ENCODE data around the gene CTNNA2.

CTNNA2 gene

DNA sequence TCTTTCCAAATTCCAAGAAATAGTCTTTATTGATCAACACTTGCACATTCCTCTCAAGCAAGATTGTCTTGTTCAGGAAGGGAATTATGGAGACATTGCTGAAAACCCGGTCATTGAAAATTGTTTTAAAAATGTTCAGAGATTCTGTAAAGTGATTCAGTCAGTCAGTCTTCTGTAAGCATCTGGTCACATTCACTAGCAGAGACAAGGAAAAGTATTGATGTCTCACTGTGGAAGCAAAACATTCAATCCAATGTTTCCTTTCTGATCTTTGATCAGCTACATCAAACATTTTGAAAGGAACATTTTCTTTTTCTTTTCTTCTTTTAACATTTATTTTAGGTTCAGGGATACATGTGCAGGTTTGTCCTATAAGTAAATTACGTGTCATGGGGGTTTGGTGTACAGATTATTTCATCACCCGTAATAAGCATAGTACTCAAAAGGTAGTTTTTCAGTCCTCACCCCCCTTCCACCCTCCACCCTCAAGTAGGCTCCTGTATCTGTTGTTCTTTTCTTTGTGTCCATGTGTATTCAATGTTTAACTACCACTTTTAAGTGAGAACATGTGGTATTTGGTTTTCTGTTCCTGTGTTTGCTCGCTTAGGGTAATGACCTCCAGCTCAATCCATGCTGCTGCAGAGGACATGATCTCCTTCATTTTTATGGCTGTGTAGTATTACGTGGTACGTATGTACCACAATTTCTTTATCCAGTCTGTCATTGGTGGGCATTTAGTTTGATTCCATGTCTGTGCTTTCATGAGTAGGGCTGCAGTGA lies 61.2 kb downstream of the CTNNA2 start:
- no peaks in the 10 kb centered on the region for H3K27me3 ChIP-seq (ENCODE audit: control insufficient read depth, insufficient read depth, low read length)
- no peaks in the 10 kb centered on the region for H3K36me3 ChIP-seq (ENCODE audit: control insufficient read depth, insufficient read depth, low read length)
- no peaks in the 10 kb centered on the region for H3K9me3 ChIP-seq (ENCODE audit: control insufficient read depth, insufficient read depth, low read length)
- H3K4me3 ChIP-seq (ENCODE audit: low read depth, low read length) = no peak overlapping the region
- no peaks in the 10 kb centered on the region for H3K4me1 ChIP-seq (ENCODE audit: control insufficient read depth, insufficient read depth, low read length)
- no peak overlapping the region for H3K9ac ChIP-seq (ENCODE audit: low read depth, low read length)

DNA sequence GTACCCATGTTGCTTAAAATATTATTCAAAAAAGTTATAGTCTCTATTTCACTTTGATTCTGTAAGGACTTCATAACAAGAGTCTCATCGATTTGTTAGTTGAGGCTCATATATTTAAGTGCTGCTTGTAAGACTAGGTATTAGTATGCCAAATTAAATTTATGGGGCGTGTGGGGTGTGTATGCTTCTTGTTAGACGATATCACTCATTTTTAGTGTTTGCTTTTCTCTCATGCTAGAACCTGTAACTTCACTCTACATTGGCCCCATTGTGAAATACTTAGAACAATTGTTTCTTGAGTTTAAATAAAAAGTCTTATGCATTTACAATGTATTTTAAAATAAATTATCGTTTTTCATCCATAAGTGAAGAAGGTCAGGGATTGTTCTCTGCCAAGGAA lies 63.6 kb downstream of the CTNNA2 start:
- no peaks in the 10 kb centered on the region for H3K36me3 ChIP-seq (ENCODE audit: control insufficient read depth, insufficient read depth, low read length)
- no peaks in the 10 kb centered on the region for H3K27me3 ChIP-seq (ENCODE audit: control insufficient read depth, insufficient read depth, low read length)
- H3K4me3 ChIP-seq (ENCODE audit: low read depth, low read length) = no peak overlapping the region
- no peak overlapping the region for H3K9ac ChIP-seq (ENCODE audit: low read depth, low read length)
- no peaks in the 10 kb centered on the region for H3K9me3 ChIP-seq (ENCODE audit: control insufficient read depth, insufficient read depth, low read length)
- peaks cover 2% of the 10 kb centered on the region for H3K4me1 ChIP-seq (ENCODE audit: control insufficient read depth, insufficient read depth, low read length)

DNA sequence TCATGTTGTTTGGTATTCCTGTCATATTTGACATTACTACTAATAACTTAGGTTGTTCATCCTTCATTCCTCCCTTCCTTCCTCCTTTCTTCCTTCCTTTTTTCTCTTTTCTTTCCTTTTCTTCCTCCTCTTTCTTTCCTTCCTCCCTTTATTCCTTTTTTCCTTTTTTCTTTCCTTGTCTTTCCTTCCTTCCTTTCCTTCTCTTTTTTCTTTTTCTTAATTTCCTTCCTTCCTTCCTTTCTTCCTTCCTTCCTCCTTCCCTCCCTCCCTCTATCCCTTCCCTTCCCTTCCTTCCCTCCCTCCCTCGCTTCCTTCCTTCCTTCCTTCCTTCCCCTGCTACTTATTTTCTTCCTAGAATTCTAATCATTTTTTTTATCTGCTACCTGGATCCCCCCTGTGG lies 66.1 kb downstream of the CTNNA2 start:
- H3K36me3 ChIP-seq (ENCODE audit: control insufficient read depth, insufficient read depth, low read length) = no peaks in the 10 kb centered on the region

DNA sequence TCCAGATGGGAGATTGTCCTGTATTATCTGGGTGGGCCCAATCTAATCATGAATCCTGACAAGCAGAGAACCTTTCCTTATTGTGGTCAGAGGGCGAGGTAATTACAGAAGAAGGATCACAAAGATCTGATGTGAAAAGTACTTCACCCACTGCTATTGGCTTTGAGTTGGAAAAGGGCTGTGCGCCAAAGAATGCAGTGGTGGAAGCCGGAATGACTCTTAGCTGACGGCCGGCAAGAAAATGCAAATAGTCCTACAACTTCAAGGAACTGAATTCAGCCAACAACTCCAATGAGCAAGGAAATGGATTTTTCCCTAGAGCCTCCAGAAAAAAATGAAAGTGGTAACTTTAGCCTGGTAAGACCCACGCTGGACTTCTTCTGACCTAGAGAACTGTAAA lies 67.3 kb downstream of the CTNNA2 start:
- no peaks in the 10 kb centered on the region for H3K36me3 ChIP-seq (ENCODE audit: control insufficient read depth, insufficient read depth, low read length)
- H3K9ac ChIP-seq (ENCODE audit: low read depth, low read length) = no peak overlapping the region
- no peaks in the 10 kb centered on the region for H3K9me3 ChIP-seq (ENCODE audit: control insufficient read depth, insufficient read depth, low read length)
- H3K4me1 ChIP-seq (ENCODE audit: control insufficient read depth, insufficient read depth, low read length) = peaks cover 2% of the 10 kb centered on the region
- no peaks in the 10 kb centered on the region for H3K27me3 ChIP-seq (ENCODE audit: control insufficient read depth, insufficient read depth, low read length)
- H3K4me3 ChIP-seq (ENCODE audit: low read depth, low read length) = no peak overlapping the region

More for the DNA sequence above, 66.1 kb downstream of the CTNNA2 start:
- no peaks in the 10 kb centered on the region for H3K27me3 ChIP-seq (ENCODE audit: control insufficient read depth, insufficient read depth, low read length)
- no peak overlapping the region for H3K9ac ChIP-seq (ENCODE audit: low read depth, low read length)
- H3K4me3 ChIP-seq (ENCODE audit: low read depth, low read length) = no peak overlapping the region
- no peaks in the 10 kb centered on the region for H3K9me3 ChIP-seq (ENCODE audit: control insufficient read depth, insufficient read depth, low read length)
- H3K4me1 ChIP-seq (ENCODE audit: control insufficient read depth, insufficient read depth, low read length) = peaks cover 2% of the 10 kb centered on the region

DNA sequence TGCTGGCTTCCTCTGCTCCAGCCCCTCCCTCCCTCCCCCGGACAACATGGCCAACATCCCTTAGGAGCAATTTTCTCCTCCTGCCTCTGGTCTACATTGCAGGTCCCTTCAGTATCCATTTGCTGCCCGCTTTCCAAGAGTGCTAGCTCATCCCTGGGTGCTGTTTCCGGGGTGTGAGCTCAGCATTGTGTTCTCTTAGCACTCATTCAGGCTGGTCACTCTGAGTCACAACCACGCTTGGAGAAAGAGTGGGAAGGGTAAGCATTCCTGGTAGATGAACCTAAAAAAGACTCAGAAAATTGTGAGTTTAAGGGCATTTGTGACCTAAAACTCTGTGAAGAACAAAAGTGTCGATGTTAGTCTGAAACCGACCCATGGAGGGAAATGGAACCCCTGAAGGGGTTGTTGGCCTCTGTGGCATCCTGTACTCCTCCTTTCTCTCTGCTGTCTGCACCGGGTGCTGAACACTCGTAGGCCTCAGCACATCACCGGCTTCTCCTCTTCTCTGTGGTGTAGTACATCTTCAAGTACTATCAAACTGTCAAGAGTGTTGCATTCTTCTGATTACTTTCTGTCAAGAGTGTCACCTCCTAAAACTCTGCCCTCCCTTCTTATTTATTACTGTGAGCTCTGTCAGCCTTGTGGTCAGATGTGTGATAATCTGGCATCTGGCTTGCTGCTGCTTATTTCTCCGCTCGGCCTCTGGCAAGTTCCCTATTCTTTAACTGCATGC lies 73.0 kb downstream of the CTNNA2 start:
- no peaks in the 10 kb centered on the region for H3K9me3 ChIP-seq (ENCODE audit: control insufficient read depth, insufficient read depth, low read length)
- no peaks in the 10 kb centered on the region for H3K27me3 ChIP-seq (ENCODE audit: control insufficient read depth, insufficient read depth, low read length)
- no peak overlapping the region for H3K4me3 ChIP-seq (ENCODE audit: low read depth, low read length)
- peaks cover 7% of the 10 kb centered on the region for H3K4me1 ChIP-seq (ENCODE audit: control insufficient read depth, insufficient read depth, low read length)
- H3K9ac ChIP-seq (ENCODE audit: low read depth, low read length) = no peak overlapping the region
- no peaks in the 10 kb centered on the region for H3K36me3 ChIP-seq (ENCODE audit: control insufficient read depth, insufficient read depth, low read length)

DNA sequence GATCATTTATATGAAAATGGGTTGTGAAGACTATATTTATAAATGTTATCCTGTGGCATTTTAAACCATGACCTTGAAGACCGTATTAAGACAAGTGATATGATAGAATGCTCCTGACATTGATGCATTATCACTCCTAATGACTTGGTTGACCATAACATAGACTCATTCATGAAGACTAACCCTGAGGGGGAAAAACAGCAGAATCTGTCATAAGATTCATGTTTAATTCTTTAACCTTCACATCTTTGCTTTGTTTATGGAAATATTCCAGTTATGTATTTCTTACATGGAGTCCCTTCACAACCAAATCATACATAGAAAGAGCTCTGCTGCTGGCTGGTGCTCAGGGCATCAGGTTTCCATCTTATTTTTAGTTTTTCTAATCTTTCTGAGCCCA lies 78.4 kb downstream of the CTNNA2 start:
- H3K9ac ChIP-seq (ENCODE audit: low read depth, low read length) = no peak overlapping the region
- no peaks in the 10 kb centered on the region for H3K9me3 ChIP-seq (ENCODE audit: control insufficient read depth, insufficient read depth, low read length)
- no peak overlapping the region for H3K4me3 ChIP-seq (ENCODE audit: low read depth, low read length)
- no peaks in the 10 kb centered on the region for H3K36me3 ChIP-seq (ENCODE audit: control insufficient read depth, insufficient read depth, low read length)
- H3K27me3 ChIP-seq (ENCODE audit: control insufficient read depth, insufficient read depth, low read length) = no peaks in the 10 kb centered on the region
- peaks cover 11% of the 10 kb centered on the region for H3K4me1 ChIP-seq (ENCODE audit: control insufficient read depth, insufficient read depth, low read length)

DNA sequence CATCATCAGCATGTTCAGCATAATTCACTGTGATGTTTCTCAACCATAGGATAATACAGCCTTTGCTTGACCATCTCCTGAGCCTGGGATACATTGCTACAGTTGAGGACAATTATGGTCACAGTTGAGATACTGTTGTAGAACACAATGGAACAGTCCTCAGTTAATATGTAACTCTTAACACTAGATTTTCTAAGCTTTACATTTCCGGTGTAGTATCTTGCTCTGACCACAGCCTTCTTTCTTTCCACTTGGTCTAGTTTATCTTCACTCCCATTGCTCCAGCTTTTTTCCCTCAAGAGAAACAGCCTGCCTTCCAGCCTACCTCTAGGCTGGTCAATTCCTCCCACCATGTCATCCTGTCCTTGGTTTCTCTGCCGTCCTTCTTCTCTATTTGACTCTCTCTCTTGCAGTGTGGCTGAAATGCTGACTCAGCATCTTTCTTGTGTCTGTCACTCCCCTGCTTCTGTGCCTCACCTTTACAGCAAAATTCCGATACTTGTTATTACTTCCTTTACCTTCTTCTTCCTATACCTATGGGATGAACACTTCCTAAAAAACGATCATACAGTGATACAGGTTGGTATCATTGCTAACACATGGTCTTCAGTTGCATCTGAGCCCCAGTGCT lies 80.5 kb downstream of the CTNNA2 start:
- no peak overlapping the region for H3K9ac ChIP-seq (ENCODE audit: low read depth, low read length)
- H3K4me1 ChIP-seq (ENCODE audit: control insufficient read depth, insufficient read depth, low read length) = peaks cover 16% of the 10 kb centered on the region
- no peaks in the 10 kb centered on the region for H3K27me3 ChIP-seq (ENCODE audit: control insufficient read depth, insufficient read depth, low read length)
- H3K9me3 ChIP-seq (ENCODE audit: control insufficient read depth, insufficient read depth, low read length) = no peaks in the 10 kb centered on the region
- H3K36me3 ChIP-seq (ENCODE audit: control insufficient read depth, insufficient read depth, low read length) = no peaks in the 10 kb centered on the region
- no peak overlapping the region for H3K4me3 ChIP-seq (ENCODE audit: low read depth, low read length)

DNA sequence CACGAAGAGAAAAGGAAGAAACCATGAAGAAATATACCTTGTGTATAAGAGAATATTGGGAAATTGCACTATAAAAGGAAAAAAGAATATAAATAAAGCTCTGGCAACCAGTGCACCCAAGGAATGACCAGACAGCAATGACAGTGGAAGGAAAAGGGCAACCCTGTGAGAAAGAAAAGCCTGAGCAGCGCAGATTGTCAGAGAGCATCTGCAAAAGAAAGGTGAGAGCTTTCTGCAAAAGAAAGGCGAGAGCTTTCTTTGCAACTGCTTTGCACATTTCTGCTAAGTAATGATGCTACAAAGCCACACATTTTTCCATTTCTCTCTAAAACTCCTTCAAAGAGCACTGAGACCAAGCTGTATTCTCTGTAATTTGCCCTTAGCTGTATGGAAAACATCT lies 83.6 kb downstream of the CTNNA2 start:
- Histone ChIP-seq H3K4me1 (ENCODE audit: control insufficient read depth, insufficient read depth, low read length) (peaks cover 9% of the 10 kb centered on the region), H3K27me3 (ENCODE audit: control insufficient read depth, insufficient read depth, low read length) (no peaks in the 10 kb centered on the region), H3K9me3 (ENCODE audit: control insufficient read depth, insufficient read depth, low read length) (no peaks in the 10 kb centered on the region), H3K9ac (ENCODE audit: low read depth, low read length) (no peak overlapping the region), H3K4me3 (ENCODE audit: low read depth, low read length) (no peak overlapping the region), H3K36me3 (ENCODE audit: control insufficient read depth, insufficient read depth, low read length) (no peaks in the 10 kb centered on the region)

DNA sequence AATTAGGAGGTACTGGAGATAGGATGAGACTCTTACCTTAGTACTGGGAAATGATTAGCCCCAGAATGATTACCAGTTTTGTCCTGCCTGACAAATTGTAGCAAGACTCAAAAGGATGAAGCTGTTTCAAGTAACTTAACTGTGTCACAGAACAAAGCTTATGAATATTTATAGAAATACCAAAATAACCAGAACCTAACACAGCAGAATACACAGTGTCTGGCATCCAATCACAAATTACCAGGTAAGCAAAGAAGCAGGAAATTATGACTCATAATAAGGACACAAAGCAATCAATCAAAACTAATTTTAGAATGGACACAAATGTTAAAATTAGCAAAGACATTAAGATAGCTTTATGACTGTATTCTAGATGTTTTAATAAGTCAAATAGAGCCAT lies 91.9 kb downstream of the CTNNA2 start:
- H3K4me1 ChIP-seq (ENCODE audit: control insufficient read depth, insufficient read depth, low read length) = no peaks in the 10 kb centered on the region
- H3K9me3 ChIP-seq (ENCODE audit: control insufficient read depth, insufficient read depth, low read length) = no peaks in the 10 kb centered on the region
- no peaks in the 10 kb centered on the region for H3K27me3 ChIP-seq (ENCODE audit: control insufficient read depth, insufficient read depth, low read length)
- H3K4me3 ChIP-seq (ENCODE audit: low read depth, low read length) = no peak overlapping the region
- no peaks in the 10 kb centered on the region for H3K36me3 ChIP-seq (ENCODE audit: control insufficient read depth, insufficient read depth, low read length)
- H3K9ac ChIP-seq (ENCODE audit: low read depth, low read length) = no peak overlapping the region

DNA sequence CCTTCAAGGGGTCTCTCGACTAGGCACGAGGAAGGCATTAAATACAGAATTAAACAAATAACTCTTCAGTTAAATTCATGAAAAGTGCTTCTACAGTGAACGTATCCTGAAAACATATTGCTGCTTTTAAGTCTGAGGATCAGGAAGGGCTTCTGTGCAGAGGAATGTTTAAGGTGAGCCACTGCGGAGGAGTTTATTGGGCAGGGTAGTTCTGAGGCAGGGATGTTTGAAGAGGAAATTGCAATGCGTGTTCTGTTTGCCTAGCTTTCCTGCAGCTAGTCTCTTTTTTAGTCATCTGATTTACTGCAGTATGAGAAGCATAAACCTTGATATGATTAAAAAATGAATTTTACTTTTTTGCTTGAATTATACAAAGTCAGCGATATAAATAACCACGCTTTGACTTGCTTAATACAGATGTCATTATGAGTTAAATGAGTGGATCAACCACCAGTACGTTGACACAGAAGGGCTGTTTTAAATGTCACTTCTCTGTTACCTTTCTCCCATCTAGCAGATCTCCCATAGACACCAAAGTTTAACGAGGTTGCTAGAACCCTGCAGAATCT lies 98.7 kb downstream of the CTNNA2 start:
- Histone ChIP-seq H3K9ac (ENCODE audit: low read depth, low read length) (no peak overlapping the region), H3K9me3 (ENCODE audit: control insufficient read depth, insufficient read depth, low read length) (no peaks in the 10 kb centered on the region), H3K4me1 (ENCODE audit: control insufficient read depth, insufficient read depth, low read length) (peaks cover 3% of the 10 kb centered on the region), H3K27me3 (ENCODE audit: control insufficient read depth, insufficient read depth, low read length) (no peaks in the 10 kb centered on the region), H3K4me3 (ENCODE audit: low read depth, low read length) (no peak overlapping the region), H3K36me3 (ENCODE audit: control insufficient read depth, insufficient read depth, low read length) (no peaks in the 10 kb centered on the region)

DNA sequence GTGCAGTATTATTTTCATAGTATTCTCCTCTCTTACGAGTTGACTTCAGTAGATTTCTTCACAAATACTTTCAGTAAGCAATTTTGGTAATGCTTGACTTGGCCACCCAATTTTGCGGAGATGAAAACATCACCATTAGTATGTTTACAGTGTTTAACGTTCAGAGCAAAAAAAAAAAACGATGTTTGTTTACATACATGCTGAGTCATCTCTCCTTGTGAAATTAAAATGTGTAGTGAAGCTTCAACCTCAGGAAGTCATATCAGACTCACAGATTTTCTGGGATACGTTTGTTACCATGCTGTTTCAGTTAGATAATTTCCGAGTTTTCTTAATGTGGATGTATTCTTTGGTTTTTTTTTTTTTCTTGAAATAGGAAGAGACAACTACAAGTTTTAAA lies 100.1 kb downstream of the CTNNA2 start:
- H3K4me1 ChIP-seq (ENCODE audit: control insufficient read depth, insufficient read depth, low read length) = peaks cover 3% of the 10 kb centered on the region
- H3K4me3 ChIP-seq (ENCODE audit: low read depth, low read length) = no peak overlapping the region
- H3K36me3 ChIP-seq (ENCODE audit: control insufficient read depth, insufficient read depth, low read length) = no peaks in the 10 kb centered on the region
- H3K27me3 ChIP-seq (ENCODE audit: control insufficient read depth, insufficient read depth, low read length) = no peaks in the 10 kb centered on the region
- H3K9me3 ChIP-seq (ENCODE audit: control insufficient read depth, insufficient read depth, low read length) = no peaks in the 10 kb centered on the region
- H3K9ac ChIP-seq (ENCODE audit: low read depth, low read length) = no peak overlapping the region
